Stimulated activated CD4-positive, alpha-beta T cell treated with anti-CD3 and anti-CD28 coated beads, Interleukin-12 subunit alpha, Interleukin-12 subunit beta, amount 100 ng/mL, for 48 hours (primary cell): ENCODE results near the gene WWOX.

ENCODE experiments used
- DNase-seq, 3 donors: peaks; one replicate each; pipeline ENCODE4 v3.0.0-alpha.2; 2020; ENCODE audit warnings: low read depth in 2 of 3, low spot score in 1 of 3

WWOX gene

DNA sequence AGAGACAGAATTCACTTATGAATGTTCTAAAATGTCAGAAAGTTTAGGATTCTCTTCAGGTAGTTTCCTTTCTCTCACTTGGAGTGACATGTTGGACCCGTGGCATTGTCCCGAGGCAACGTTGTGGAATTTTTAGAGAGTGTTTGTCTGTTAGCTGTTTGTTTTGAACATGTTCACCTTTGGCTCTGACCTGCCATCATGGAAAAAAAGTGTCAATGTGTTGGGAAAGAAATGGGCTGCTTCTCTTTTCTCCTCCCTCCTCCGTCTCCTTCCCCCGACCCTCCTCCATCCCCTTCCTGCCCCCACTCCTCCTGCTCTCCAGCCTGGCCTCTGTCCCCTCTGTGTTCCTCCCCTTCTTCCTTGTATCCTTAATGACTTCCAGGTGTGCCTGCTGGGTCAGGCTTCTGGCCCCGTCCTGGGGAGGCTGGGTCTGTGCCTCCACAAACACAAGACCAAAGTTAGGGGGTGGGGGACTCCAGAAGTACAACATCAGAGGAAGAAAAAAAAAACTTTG is 1038.0 kb downstream of the WWOX start:
- DNase-seq: no peak

DNA sequence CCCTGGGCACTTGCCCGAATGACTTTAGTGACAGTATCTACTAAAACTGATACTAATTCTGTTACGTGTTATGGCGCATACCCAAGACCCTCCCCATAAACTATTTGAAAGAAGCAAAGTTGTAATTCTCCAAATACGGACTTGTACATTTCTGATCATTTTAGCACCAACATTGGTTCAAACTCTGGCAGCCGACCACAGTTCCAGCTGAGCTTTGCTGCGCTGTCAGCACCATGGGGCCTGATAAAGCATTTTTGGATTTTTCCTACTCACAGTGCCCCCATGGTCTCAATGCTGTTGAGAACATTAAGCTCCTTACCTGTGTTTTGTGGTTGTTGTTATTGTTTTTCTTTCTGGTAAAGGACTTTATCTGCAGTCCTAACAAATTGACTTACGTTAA is 1040.3 kb downstream of the WWOX start:
- DNase-seq: no peak

DNA sequence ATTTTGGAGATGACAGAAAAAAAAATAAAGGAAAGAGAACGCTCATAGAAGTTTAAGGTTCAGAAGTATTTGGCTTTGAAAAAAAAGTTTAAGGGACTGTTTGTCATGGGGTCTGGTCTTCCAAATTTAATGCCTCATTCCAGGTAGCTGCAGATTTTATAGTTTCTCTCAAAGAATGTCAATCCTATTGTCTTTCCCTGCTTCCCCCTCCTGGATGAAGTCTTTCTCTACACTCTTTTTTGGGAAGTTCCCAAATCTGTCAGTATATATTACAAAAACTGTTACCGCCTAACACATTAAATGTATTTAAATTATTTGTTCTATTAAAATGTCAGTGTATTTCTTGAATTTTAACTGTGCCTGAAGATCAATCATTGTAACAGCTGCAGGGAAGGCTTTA is 1043.6 kb downstream of the WWOX start:
- DNase-seq: no peak

DNA sequence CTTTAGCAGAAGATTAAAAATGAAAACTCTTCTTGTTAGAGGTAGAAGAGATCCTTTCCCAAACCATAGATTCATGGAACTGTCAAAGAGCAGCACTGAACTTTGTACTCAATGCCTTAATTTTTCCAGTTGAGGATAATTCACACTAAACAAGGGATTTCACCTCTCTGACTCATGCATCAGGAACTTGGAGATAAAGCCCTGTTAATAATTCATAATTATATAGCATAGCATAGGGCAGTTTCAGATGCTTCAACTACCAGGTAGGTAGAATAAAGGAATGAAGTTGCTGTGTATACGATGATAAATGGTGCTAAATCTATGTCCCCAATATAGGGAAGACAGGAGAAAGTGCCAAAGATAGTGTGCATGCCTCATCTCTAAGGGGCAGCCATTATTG is 1050.7 kb downstream of the WWOX start:
- DNase-seq: no peak

DNA sequence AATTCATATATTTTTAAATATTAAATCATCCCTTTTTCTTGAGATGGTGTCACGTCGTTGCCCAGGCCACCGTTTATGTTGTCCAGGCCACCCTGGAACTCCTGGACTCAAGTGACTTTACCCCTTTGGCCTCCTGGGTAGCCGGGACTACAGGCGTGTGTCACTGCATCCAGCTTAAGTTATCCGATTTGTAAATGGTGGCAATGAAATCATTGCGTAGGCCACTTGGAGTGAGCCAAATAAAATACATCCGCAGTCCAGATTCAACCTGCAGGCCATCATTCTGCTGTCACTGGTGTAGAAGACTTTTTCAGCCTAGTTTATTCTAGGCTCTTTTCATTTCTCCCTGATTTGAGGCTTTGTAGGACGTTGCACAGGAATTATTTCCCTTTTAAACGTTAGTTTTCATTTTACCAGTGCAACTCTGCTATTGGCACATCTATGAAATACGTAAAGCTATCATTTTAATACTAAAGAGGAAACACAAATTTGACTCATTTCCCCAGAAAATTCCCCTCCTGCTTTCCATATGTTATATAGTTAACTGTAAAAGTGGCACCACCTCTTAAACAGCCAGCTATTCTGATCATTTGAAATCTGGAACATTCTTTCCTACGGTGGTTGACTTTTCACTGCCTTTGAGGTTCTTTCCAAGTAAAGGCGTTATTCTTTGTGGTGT is 1051.3 kb downstream of the WWOX start:
- no peak for DNase-seq

DNA sequence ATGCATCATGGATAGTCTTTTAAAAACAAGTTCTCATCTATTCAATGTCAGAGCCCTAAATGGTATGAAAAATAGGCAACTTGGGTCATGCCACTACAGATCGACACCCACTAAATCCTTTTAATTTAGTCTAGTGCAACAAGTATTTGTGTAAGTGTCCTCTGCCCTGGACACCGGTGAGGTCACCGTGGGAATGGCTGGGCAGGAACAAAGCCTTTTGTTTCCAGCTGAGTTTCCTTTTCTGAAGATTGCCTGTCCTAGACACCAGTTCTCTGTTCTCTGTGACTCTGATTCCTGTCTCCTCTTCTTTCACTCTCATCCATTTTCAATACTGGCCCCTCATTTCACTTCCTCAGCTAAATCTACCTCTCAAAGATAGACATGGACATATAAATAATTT is 1054.6 kb downstream of the WWOX start:
- DNase-seq: no peak

DNA sequence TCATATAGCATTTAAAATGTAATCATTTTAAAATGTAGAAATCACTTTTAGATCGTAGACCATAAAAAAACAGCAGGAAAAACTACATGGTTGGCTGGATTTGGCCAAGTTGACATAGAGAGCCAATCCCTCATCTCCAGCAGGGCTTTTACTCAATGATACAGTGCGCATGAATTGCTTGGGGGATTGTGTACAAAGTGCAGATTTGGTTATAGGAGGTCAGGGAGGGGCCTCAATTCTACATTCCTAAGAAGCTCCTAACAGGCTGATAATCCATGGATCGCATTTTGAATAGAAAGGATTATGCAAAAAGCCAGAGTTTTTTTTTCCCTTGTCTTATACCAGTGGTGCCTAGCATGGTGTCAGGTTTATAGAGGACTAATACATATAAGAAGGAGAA is 1056.0 kb downstream of the WWOX start:
- no peak for DNase-seq

DNA sequence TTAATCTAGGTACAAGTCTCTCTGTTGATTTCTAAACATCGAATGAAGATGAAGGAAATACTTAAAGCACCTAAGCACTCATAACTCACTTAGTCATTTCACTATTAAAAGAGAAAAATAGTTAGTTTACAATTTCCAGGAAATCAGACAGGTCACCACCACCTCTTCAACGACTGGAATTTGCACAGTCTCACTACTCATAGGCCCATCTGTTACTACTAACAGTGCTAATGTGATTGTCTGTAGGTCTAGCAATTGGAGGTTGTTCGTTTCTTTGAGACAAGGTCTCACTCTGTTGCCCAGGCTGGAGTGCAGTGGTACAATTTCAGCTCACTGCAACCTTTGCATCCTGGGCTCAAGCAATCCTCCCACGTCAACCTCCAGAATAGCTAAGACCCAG is 1056.5 kb downstream of the WWOX start:
- no peak for DNase-seq

DNA sequence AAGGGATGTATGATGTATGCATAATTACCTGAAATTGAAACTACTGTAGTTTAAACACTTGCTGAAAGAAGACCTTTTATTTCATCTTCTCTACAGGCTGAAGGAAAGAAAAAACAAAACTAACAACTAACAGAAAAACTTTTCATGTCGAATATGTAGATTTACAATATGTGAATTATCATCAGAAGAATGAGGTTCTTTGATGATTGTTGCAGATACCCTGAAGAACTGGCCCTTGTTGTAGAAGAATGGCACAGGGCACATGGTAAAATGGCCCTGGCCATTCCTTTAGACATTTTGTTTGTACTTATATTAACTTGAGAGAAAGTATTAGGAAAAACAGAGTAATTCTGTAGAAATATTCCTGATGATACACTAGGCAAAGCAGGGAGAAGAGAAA is 1057.3 kb downstream of the WWOX start:
- no peak for DNase-seq

DNA sequence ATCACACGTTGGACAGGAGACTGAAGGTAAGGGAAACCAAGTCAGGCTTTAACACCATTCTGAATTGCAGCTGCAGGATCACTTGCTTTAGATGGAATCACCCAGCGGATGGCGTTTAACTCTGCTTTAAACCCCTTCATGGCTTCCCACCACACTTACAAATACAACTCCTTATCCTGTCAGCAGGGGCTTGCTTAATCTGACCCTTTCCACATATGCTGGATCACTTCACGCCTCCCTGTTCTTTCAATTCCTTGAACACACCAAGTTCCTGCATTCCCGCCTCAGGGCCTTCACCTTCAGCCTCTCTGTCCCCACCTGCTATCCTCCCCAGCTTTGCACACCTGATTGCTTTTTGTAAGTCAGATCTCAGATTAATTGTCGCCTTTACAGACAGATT is 1058.9 kb downstream of the WWOX start:
- DNase-seq: no peak

DNA sequence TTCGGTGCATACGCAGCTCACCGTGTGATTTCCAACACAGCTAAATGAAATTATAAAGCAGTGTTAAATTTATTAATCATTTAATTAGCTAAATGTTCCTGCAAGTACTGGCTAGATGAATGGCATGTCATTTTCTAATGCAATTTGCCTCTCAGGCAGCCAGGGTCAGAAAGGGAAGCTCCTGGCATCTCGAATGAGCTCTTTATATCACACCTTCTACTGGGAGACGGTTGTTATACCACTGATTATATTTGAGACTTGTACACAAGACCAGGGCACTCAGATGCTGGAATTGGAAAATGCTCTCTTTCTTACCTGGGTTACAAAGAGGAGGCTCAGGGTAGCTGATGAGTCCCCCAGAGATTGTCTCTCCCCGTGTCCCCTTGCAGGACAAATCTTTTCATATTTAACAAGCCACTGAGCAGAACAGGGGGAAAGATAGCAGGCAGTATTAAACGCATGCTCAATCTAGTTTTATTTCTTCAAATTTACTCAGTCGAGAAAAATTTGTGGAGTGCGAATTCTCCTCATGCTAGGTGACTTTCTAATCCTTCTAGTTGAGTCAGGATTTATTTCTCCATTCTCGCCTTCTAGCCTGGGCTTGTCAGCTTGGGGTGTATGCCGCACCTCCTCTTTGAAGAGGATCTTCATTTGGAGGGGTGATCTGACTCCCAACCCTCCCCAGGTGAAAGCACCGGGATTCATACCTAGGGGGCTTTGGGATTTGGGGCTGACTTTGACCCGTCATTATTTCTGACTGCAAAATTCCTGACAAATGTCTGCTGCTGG is 1060.0 kb downstream of the WWOX start:
- DNase-seq: no peak

DNA sequence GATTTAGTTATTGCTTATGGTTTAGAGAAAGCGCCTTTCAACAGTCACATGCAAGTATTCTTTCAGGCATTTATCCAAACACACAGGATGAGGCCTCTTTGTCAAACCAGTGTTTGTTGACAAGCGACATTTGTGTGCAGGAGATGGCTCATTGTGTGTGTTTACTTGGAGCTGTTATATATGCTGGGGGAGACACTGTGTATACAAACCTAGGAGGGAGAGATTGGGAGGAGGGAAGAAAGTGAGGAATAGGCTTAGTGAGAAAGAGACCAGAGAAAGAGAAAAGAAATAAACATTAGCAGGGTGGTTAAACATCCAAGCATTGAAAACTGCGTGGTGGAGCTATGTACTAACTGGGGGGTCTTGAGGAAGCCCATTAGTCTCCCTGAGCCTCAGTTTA is 1063.5 kb downstream of the WWOX start:
- DNase-seq: no peak

DNA sequence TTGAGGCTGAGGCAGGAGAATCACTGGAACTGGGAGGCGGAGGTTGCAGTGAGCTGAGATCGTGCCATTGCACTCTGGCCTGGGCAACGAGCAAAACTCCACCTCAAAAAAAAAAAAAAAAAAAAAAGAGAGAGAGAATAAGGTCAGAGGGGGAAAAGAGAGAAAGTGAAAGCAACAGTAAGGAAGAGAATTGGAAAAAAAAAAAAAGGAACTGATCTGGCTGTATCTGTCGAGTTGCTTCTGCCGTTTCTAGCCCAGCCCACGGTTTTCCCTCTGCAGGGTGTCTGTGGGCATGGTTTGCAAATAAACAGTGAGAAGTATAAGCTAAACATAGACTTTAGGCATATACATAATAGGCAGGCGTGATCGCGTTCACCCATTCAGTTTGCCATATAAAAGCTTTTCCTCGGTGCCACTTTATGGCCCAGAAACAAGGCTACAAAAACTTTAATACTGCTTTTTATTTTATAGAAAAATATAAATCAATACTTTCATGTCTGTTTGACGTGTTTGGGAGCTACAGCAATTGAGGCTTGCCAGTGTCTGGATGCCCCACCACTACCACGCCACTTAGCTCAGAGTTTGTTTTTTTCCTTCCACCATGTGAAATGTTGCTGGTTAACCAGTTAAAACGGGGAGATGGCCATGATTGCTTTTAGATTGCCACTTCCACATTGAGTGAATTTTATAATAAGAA is 1064.4 kb downstream of the WWOX start:
- no peak for DNase-seq

DNA sequence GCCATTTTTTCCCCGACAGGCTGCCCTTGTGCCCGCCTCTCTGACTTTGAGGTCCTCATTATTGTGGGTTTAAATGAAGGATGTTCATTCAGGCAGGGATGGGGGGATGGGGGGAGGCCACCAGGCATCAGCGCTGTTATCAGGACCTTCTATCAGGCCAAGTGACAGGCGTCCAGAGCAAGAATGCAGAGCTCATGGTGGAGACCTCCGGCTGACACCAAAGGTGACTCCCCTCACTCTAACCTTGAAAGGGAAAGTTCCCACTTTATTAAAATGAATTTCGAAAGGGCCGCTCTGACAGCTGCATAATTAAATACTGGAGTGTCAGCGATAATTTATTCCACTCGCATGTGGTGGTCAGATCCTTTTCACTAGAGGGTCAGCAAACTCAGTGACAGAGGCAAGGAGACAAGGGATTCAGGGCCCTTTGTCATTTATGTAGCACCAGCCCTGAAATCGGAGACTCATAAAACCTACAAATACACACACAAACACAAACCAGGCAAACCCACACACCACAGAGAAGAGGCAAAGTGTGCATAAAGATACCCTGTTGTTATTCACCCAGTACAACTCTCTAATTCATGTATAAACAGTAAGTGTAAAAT is 1065.0 kb downstream of the WWOX start:
- no peak for DNase-seq

DNA sequence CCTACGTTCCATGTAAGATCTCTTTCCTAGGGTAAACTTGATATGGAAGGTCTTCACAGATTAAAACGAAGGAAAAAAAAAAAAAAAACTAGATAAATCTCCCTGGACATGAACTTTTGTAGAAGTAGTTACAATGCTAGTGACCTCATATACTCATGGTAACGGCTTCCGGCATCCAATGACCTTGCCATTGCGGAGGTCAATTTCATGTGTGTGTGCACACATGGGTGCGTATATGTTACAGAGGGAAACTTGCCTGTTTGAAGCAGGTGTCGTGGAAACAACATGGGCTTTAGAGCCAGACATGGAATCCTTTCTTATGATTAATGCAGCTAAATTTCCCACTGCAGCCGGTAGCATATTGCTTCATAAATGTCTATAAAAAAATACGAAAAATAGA is 1065.6 kb downstream of the WWOX start:
- DNase-seq: no peak

DNA sequence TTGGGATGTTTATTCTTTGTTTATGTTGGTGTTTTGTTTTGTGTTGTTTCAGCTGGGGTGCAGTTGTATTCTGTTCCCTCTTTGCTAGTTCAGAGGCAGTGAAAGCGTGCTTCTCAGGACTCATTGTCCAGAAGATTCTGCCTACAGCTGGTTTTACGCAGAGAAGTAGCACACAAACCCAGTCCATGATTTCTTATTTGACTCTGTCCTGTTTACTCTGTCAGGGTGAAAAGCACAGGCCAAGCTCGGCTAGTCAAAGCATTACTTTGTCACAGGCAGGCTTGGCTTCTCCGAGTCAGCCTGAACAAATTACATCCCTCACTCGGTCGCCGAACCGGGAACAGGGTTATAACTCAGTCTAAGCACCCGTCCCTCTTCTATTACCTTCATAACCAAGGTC is 1066.1 kb downstream of the WWOX start:
- DNase-seq: no peak

DNA sequence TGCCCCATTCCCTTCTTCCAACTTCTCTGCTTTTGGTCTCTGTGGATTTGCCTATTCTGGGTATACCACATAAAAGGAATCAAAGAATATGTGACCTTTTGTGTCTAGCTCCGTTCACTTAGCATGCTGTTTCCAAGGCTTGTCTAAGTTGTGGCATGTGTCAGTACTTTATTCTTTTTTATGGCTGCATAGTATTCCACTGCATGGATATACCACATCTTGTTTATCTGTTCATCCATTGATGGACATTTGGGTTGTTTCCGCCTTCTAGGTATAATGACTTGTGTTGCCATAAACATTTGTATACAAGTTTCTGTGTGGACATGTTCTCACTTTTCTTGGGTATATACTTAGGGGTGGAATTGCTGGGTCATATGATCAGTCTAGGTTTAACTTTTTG is 1068.4 kb downstream of the WWOX start:
- DNase-seq: no peak

DNA sequence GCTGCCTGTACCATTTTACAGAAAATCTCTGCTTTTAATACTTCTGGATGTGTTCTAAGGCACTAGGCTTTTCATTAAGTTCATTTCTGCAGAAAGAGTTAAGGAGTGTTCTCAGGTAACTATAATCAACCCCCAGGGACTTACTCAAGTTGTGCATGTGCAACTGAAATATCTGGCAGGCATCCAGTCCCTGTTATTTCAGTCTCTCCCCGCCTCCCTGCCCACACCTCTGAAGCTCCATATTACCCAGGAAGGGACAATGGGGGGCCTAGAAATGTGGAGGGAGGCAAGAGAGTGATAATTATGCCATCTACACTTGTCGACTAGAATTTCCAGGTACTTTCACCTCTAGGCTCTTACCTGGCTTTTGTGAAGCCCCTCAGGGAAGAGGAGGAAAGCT is 1068.9 kb downstream of the WWOX start:
- no peak for DNase-seq

DNA sequence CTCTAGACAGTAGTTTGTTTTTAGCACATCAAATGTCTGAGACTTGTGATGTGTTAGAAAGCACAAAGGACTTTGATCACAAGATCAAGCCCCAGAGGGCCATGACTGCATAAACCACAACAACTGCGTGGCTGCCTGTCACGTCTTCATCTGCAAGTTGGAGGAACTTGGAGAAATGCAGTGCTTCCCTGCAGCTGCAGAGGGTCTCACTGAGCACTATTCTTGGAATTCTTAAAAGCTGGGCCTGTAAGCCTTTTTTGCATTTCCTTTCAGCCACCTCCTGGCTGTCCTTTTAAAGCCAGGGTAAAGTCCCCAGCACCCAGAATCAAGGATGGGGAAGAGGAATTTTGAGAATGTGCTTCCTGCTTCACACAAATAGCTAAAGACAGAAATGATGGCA is 1069.8 kb downstream of the WWOX start:
- DNase-seq: peak in 1 of 3 donors; percentile 25

DNA sequence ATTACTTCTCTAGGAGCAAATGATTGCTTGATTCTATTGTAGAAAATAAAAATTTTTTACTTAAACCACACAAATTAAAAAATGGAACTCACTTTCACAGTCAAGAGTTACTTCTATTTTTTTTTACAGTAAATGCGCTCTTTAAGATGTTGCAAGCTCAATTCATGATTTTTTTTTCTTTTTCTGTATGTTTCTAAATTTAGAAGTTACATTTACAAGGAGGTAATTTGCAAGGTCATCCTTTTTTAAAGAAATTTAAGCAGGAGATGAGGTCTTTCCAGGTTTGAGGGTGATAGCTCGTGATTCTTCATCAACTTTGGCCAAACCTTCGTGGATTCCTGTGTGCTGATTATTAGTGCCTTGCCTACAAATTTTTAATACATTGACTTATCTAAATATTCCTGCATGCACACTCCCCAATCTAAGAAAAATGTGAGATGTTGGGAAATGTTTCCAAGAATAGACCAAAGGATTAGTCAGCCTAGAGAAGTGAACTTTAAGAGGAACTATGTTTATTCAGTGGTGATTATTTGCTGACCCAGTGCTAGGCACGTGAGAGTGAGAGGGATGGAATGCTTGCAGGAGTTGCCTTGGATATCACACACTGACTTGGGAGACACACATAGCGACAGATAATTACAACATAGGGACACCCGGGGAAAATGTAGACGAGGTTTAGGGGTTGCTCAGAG is 1071.2 kb downstream of the WWOX start:
- DNase-seq: no peak

DNA sequence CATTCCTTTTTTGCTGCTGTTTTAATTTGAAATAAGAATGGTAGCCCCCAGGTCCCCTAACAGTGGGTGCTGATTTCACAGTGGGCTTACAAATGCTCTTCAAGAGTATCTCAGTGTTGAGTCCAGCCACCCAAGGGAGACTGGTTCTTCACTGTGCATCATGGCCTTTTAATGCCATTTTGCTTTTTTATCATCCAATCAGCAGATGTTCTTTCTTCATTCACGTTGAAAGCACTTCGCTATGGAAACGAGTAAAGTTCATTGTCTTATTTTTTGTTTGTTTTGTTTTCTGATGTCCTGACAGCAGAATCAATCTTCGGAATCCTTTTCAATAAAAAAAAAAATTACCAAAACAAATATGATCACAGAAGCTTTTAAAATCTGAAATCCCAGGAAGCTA is 1072.0 kb downstream of the WWOX start:
- DNase-seq: no peak
